Chondrocyte (in vitro differentiated cells): ENCODE measurements around the gene PLK2. TPM values are rescaled to one million over a fixed set of nuclear protein-coding genes. Genes with fewer than 3 reads are reported as not detected.

Experiments used
- DNase-seq: peaks from one replicate; pipeline ENCODE4 v3.0.0; 2021; ENCODE audit warnings: mixed read lengths, low spot score
- H3K27ac Mint-ChIP-seq: one replicate; pipeline ENCODE4 v1.8.0; 2021; ENCODE audit warnings: mild to moderate bottlenecking, moderate library complexity, mixed read lengths; ENCODE audit not compliant: unreplicated experiment
- H3K27me3 Mint-ChIP-seq: 2 replicates; pipeline ENCODE4 v1.8.0; 2021; ENCODE audit warnings: low read depth, mixed read lengths
- H3K36me3 Mint-ChIP-seq: 2 replicates; pipeline ENCODE4 v1.8.0; 2021; ENCODE audit warnings: low read depth, mixed read lengths
- H3K4me1 Mint-ChIP-seq: 2 replicates; pipeline ENCODE4 v1.8.0; 2021; ENCODE audit warnings: low read depth, mild to moderate bottlenecking, mixed read lengths
- H3K4me3 Mint-ChIP-seq: one replicate; pipeline ENCODE4 v1.8.0; 2021; ENCODE audit warnings: mild to moderate bottlenecking, moderate library complexity, mixed read lengths; ENCODE audit not compliant: unreplicated experiment
- H3K9me3 Mint-ChIP-seq: 2 replicates; pipeline ENCODE4 v1.8.0; 2021; ENCODE audit warnings: low read depth, mixed read lengths
- CTCF ChIP-seq: fragments of 200-600 bp; sonication (generic); IDR thresholded peaks from 2 replicates; pipeline ENCODE4 v1.5.0; 2021; ENCODE audit warnings: antibody characterized with exemption, mild to moderate bottlenecking, moderate library complexity
- total RNA-seq: library from RNA; stranded (reverse); gene quantifications from 3 replicates; pipeline ENCODE4 v1.2.1, GENCODE V29; 2021

PLK2 gene
- total RNA-seq, 1 donor from 2014 or later, result 46.8 TPM

GRCh38 chr5:58497921-58498320 lies 38.0 kb upstream of the PLK2 start:
- H3K4me1 Mint-ChIP-seq, result no peaks in the 10 kb centered on the region
- no peaks in the 10 kb centered on the region for H3K9me3 Mint-ChIP-seq
- no peaks in the 10 kb centered on the region for H3K36me3 Mint-ChIP-seq
- no peak for TF ChIP-seq CTCF
- H3K27ac Mint-ChIP-seq, result no peak overlapping the region
- H3K4me3 Mint-ChIP-seq, result no peak overlapping the region
- DNase-seq, result no peak
- peaks cover 15% of the 10 kb centered on the region for H3K27me3 Mint-ChIP-seq

- H3K4me1 Mint-ChIP-seq, result no peaks in the 10 kb centered on the region
- H3K36me3 Mint-ChIP-seq, result no peaks in the 10 kb centered on the region
- peaks cover 15% of the 10 kb centered on the region for H3K27me3 Mint-ChIP-seq
- H3K4me3 Mint-ChIP-seq, result no peak overlapping the region
- no peak for TF ChIP-seq CTCF
- no peaks in the 10 kb centered on the region for H3K9me3 Mint-ChIP-seq
- DNase-seq, result no peak
- no peak overlapping the region for H3K27ac Mint-ChIP-seq
These were observed 37.5 kb upstream of the PLK2 start for GRCh38 chr5:58497386-58497785.

- Mint-ChIP-seq H3K9me3 (no peaks in the 10 kb centered on the region), H3K4me3 (no peak overlapping the region), H3K36me3 (no peaks in the 10 kb centered on the region), H3K4me1 (no peaks in the 10 kb centered on the region), H3K27me3 (peaks cover 15% of the 10 kb centered on the region), H3K27ac (no peak overlapping the region)
- DNase-seq, result no peak
- TF ChIP-seq CTCF, result peak; percentile 44
These were observed 36.6 kb upstream of the PLK2 start for GRCh38 chr5:58496488-58496887.

GRCh38 chr5:58493141-58493540 lies 33.3 kb upstream of the PLK2 start:
- no peak for DNase-seq
- Mint-ChIP-seq H3K27ac (no peak overlapping the region), H3K4me3 (no peak overlapping the region), H3K9me3 (no peaks in the 10 kb centered on the region), H3K27me3 (peaks cover 29% of the 10 kb centered on the region), H3K36me3 (no peaks in the 10 kb centered on the region), H3K4me1 (no peaks in the 10 kb centered on the region)
- no peak for TF ChIP-seq CTCF

GRCh38 chr5:58491216-58491892 lies 31.5 kb upstream of the PLK2 start, which contains the start of gene GAPT:
Gene GAPT (plus strand): TSS chr5:58491435. CDS start chr5:58494537, 3,102 bp downstream.
- no peaks in the 10 kb centered on the region for H3K4me1 Mint-ChIP-seq
- no peak for TF ChIP-seq CTCF
- H3K27me3 Mint-ChIP-seq, result peaks cover 32% of the 10 kb centered on the region
- no peak within 1 kb of the TSS for H3K27ac Mint-ChIP-seq
- H3K4me3 Mint-ChIP-seq, result no peak within 1 kb of the TSS
- no peaks in the 10 kb centered on the region for H3K36me3 Mint-ChIP-seq
- no peak for DNase-seq
- no peaks in the 10 kb centered on the region for H3K9me3 Mint-ChIP-seq
